SK-N-SH treated with all-trans-retinoic acid at 6 μM for 48 hours (cell line): ENCODE results near the gene MTFR1L.

Source experiments
- ATAC-seq: fragments of 200-7000 bp; cut with Tn5 transposase; 3 replicates; pipeline ENCODE4 v1.9.1; 2020; ENCODE audit warnings: mild to moderate bottlenecking, moderate library complexity
- ARNTL ChIP-seq: fragments of 450-650 bp; formaldehyde crosslinking; IDR thresholded peaks from 2 replicates; pipeline ENCODE4 v1.5.0; 2020; ENCODE audit warnings: low read depth, mild to moderate bottlenecking, moderate library complexity, borderline replicate concordance
- BACH2 ChIP-seq: fragments of 250-450 bp; sonication (Bioruptor Pico); IDR thresholded peaks from 2 replicates; pipeline ENCODE4 v1.9.0; 2021; ENCODE audit warnings: mild to moderate bottlenecking, borderline replicate concordance
- CREB5 ChIP-seq: fragments of 250-450 bp; sonication (Bioruptor Pico); IDR thresholded peaks from 2 replicates; pipeline ENCODE4 v1.5.1; 2020; ENCODE audit warnings: low read depth, mild to moderate bottlenecking, moderate library complexity
- CSDC2 ChIP-seq: fragments of 250-450 bp; sonication (Bioruptor Pico); IDR thresholded peaks from 2 replicates; pipeline ENCODE4 v1.5.0; 2020; ENCODE audit warnings: mild to moderate bottlenecking, moderate library complexity
- CSRNP3 ChIP-seq: fragments of 250-450 bp; sonication (Bioruptor Pico); IDR thresholded peaks from 2 replicates; pipeline ENCODE4 v1.5.1; 2021; ENCODE audit warnings: mild to moderate bottlenecking, moderate library complexity
- ESRRG ChIP-seq: fragments of 250-450 bp; sonication (Bioruptor Pico); IDR thresholded peaks from 2 replicates; pipeline ENCODE4 v1.6.1; 2021; ENCODE audit warnings: mild to moderate bottlenecking
- ISL1 ChIP-seq: fragments of 250-450 bp; sonication (Bioruptor Pico); IDR thresholded peaks from 2 replicates; pipeline ENCODE4 v2.1.2; 2022; ENCODE audit warnings: mild to moderate bottlenecking, moderate library complexity
- OSR1 ChIP-seq: fragments of 250-450 bp; sonication (Bioruptor Pico); IDR thresholded peaks from 2 replicates; pipeline ENCODE4 v1.8.0; 2022; ENCODE audit warnings: moderate library complexity, mild to moderate bottlenecking, inconsistent platforms
- PATZ1 ChIP-seq: fragments of 250-450 bp; sonication (Bioruptor Pico); IDR thresholded peaks from 2 replicates; pipeline ENCODE4 v1.8.0; 2020; ENCODE audit warnings: mild to moderate bottlenecking, moderate library complexity, borderline replicate concordance
- POU6F1 ChIP-seq: fragments of 250-450 bp; sonication (Bioruptor Pico); IDR thresholded peaks from 2 replicates; pipeline ENCODE4 v1.8.0; 2021; ENCODE audit warnings: low read depth, mild to moderate bottlenecking, moderate library complexity, borderline replicate concordance
- RARB ChIP-seq: fragments of 250-450 bp; sonication (Bioruptor Pico); IDR thresholded peaks from 2 replicates; pipeline ENCODE4 v1.8.0; 2021; ENCODE audit warnings: mild to moderate bottlenecking, moderate library complexity
- SNAI2 ChIP-seq: fragments of 250-450 bp; sonication (Bioruptor Pico); IDR thresholded peaks from 2 replicates; pipeline ENCODE4 v1.5.0; 2020; ENCODE audit warnings: mild to moderate bottlenecking, moderate library complexity
- TCF4 ChIP-seq: fragments of 250-450 bp; sonication (Bioruptor Pico); IDR thresholded peaks from 2 replicates; pipeline ENCODE4 v1.8.0; 2021; ENCODE audit warnings: mild to moderate bottlenecking, moderate library complexity, borderline replicate concordance
- TOX ChIP-seq: fragments of 250-450 bp; sonication (Bioruptor Pico); IDR thresholded peaks from 2 replicates; pipeline ENCODE4 v1.8.0; 2021; ENCODE audit warnings: mild to moderate bottlenecking, moderate library complexity, borderline replicate concordance
- TSHZ2 ChIP-seq: fragments of 250-450 bp; sonication (Bioruptor Pico); IDR thresholded peaks from 2 replicates; pipeline ENCODE4 v1.5.0; 2020; ENCODE audit warnings: mild to moderate bottlenecking, moderate library complexity
- ZFP3 ChIP-seq: fragments of 250-450 bp; sonication (Bioruptor Pico); IDR thresholded peaks from 2 replicates; pipeline ENCODE4 v1.5.0; 2020; ENCODE audit warnings: mild to moderate bottlenecking, moderate library complexity
- ZFP30 ChIP-seq: fragments of 450-650 bp; formaldehyde crosslinking; IDR thresholded peaks from 2 replicates; pipeline ENCODE4 v1.5.0; 2022; ENCODE audit warnings: mild to moderate bottlenecking, moderate library complexity
- ZNF70 ChIP-seq: fragments of 450-650 bp; formaldehyde crosslinking; IDR thresholded peaks from 2 replicates; pipeline ENCODE4 v1.5.0; 2020; ENCODE audit warnings: mild to moderate bottlenecking, moderate library complexity
- ZNF8 ChIP-seq: fragments of 450-650 bp; formaldehyde crosslinking; IDR thresholded peaks from 2 replicates; pipeline ENCODE4 v1.5.0; 2020; ENCODE audit warnings: mild to moderate bottlenecking, moderate library complexity

The MTFR1L gene

GRCh38 chr1:25807480-25808390, 12.0 kb upstream of the MTFR1L start:
- TF ChIP-seq ZNF8, result no peak
- TF ChIP-seq ISL1, result no peak
- TF ChIP-seq ZFP30 (CRISPR knock-in tag), result no peak
- no peak for TF ChIP-seq CSDC2 (CRISPR knock-in tag)
- no peak for TF ChIP-seq SNAI2 (CRISPR knock-in tag)
- TF ChIP-seq CSRNP3, result no peak
- TF ChIP-seq ZFP3 (CRISPR knock-in tag), result no peak
- TF ChIP-seq TCF4, result no peak
- TF ChIP-seq CREB5 (CRISPR knock-in tag), result no peak
- no peak for ATAC-seq

- no peak for TF ChIP-seq ZNF8
- no peak for TF ChIP-seq ISL1
- TF ChIP-seq CSDC2 (CRISPR knock-in tag), result no peak
- TF ChIP-seq POU6F1 (CRISPR knock-in tag), result no peak
- TF ChIP-seq ZNF70 (CRISPR knock-in tag), result no peak
- TF ChIP-seq RARB, result no peak
- no peak for TF ChIP-seq TSHZ2 (CRISPR knock-in tag)
- TF ChIP-seq OSR1, result no peak
- no peak for TF ChIP-seq BACH2
- TF ChIP-seq ZFP30 (CRISPR knock-in tag), result no peak
- TF ChIP-seq PATZ1 (CRISPR knock-in tag), result no peak
- no peak for TF ChIP-seq ESRRG
- TF ChIP-seq ARNTL, result no peak
- TF ChIP-seq TOX (CRISPR knock-in tag), result no peak
- TF ChIP-seq CREB5 (CRISPR knock-in tag), result no peak
- no peak for TF ChIP-seq TCF4
- TF ChIP-seq, all 23 proteins: peak for 0
- ATAC-seq, result no peak
These were observed 11.1 kb upstream of the MTFR1L start for GRCh38 chr1:25808481-25809244.
